GM18858 (cell line): Measurements from ENCODE around the gene C2orf76.
"Not testable (repeated sequence)": the region's sequence is repeated elsewhere in the genome, so short reads cannot be mapped to it uniquely, and the experiment has no call there.

ENCODE experiments used
- ATAC-seq: cut with Tn5 transposase; IDR thresholded peaks from one replicate; pipeline ENCODE4 v1.9.1; 2021; ENCODE audit not compliant: unreplicated experiment

The C2orf76 gene

DNA sequence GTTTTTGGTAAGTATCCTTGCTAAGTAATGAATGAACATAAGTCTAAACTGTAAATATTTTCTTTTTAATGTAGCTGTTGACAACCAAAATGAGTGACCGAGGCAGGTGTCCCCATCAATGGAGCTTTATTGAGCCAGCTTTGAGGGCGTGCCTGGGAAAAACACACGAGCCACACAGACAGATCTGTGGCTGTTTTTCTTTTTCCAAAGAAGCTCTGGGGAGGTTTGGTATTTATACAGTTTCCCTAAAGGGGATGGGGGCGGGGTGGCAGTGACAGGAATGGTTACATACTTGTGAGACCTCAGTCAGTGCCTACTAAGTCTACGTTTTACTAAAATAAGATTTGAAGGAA lies 11.3 kb upstream of the C2orf76 start:
- no peak for ATAC-seq

DNA sequence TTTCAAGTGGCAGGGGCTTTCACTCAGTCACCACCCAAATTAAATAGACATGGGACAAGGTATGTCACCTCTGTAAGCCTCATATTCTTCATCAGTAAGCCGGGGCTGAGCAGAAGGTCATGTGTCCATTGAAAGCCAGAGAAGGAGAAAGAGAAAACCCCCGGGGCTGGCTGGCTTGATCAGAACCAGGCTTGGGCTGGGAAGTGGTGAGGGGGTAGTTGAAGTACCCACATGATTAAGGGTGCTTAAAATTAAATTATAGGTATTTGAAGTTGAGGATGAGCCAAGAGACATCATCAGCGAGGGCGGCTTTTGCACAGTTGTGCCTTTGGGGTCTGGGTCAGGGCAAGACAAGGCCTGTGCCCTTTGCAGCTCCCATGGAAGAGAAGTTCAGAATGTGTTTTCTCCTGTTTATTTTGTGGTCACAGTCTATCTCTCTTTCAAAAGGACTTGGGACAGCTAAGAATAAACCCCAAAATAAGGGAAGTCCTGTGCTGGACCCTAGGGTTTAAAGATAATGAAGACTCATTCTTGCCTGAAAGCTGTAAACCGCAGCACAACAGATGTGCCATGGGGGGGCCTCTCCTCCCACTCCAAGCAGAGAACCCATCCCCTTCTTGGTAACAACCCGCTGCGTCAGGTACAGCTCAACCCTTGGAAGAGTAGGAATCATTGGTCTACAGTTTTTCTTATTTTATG lies 10.8 kb upstream of the C2orf76 start:
- no peak for ATAC-seq

DNA sequence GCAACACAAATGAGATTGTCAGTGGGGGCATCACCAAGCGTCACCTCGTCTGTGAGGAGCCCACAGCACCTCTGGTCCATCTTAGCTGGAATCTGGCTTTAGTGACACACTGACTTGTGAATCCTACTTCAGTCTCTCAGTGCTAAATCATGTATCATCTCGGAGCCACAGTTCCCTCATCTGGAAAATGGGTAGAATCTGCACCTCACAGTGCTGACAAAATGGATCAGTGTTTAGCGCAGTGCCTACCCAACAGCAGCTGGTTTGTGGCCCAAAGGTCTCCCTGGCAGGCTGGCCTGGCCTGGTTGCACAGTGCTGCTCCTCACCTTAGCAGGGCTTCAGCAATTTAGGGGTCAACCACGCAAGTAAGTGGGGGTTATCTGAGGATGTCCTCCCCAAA lies 10.2 kb upstream of the C2orf76 start:
- ATAC-seq = no peak

DNA sequence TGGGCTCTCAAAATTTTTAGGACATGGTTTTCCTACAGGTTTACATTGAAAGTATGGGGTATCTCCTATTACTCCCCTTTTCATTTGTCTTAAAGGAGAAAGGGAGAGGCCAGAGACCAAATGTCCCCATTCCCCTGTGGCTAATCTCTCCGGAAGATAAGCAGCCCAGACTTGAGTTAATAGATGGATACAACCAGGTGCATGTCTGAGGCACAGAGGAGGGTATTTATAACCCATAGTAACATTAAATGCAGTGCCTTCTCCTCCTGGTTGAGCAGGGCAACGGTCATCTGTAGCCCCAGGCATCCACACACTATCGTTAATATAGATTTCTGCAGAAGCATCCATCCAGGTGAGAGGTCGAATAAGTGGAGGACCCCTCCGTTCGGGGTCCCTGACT lies 9.8 kb upstream of the C2orf76 start:
- ATAC-seq = not testable (repeated sequence)

DNA sequence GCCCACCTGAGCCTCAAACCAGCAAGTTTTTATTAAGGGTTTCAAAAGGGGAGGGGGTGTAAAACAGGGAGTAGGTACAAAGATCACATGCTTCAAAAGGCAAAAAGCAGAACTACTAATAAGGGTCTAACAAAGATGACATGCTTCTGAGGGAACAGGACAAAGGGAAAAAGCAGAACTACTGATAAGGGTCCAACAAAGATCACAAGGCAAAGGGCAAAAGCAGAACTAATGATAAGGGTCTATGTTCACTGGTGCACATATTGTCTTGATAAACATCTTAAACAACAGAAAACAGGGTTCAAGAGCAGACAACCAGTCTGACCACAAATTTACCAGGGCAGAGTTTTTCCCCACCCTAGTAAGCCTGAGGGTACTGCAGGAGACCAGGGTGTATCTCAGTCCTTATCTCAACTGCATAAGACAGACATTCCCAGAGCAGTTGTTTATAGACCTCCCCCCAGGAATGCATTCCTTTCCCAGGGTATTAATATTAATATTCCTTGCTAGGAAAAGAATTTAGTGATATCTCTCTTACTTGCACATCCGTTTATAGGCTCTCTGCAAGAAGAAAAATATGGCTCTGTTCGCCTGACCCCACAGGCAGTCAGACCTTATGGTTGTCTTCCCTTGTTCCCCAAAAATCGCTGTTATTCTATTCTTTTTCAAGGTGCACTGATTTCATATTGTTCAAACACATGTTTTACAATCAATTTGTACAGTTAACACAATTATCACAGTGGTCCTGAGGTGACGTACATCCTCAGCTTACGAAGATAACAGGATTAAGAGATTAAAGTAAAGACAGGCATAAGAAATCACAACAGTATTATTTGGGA lies 7.5 kb upstream of the C2orf76 start:
- ATAC-seq = not testable (repeated sequence)

DNA sequence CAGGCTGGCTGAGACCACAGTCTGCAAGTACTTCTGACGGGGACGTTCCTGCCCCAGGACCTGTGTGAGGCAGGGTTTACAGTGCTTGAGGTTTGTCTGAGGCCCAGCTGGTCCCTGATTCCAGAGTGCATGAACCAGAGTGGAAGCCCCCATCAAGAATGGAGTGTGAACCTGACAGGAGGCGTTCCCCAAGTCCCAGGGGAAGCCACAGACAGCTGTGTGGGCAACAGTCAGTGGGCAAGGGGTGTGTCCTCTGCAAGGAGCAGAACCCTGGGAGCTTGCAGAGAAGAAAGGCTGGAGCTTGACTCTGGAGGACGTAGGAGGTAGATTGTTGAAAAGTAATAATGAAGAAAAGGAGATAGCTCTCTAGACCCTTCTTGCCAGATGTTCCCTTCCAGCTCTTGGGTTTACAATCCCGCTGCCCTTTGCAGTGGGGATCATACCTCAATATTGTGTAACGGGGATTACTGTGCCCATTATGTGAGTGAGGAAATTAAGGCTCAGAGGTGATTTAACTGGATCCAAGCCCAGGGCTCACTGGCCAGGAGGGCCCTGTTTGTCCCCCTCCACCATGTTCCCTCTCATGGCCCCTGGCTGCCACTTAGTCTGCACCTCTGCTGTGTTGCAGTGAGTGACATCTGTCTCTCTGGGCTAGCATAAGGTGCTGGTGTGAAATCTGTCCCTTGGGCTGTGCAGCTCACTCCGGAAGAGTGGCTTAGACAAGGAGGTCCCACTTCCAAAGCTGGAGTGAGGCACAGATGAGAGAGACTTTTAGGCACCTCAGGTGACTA lies 6.3 kb upstream of the C2orf76 start:
- no peak for ATAC-seq

DNA sequence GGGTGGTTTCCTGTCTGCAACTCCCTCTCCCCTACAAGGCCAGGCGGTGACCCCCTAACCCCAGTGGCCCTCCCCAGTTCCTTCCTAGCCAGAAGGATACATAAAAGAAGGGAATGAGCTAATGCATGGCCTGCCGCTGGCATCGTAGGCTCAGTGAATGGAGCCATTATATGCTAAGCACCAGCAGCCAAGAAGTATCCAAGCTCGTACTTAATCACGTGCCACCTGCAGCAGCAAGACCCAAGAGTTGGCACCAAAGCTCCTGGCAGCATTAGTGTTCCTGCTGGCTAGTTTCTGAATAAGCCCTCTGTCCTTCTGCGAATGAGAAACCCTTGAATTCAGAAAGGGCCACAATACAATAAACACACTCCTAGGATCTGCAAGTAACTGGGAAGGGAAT lies 4.5 kb upstream of the C2orf76 start:
- no peak for ATAC-seq

DNA sequence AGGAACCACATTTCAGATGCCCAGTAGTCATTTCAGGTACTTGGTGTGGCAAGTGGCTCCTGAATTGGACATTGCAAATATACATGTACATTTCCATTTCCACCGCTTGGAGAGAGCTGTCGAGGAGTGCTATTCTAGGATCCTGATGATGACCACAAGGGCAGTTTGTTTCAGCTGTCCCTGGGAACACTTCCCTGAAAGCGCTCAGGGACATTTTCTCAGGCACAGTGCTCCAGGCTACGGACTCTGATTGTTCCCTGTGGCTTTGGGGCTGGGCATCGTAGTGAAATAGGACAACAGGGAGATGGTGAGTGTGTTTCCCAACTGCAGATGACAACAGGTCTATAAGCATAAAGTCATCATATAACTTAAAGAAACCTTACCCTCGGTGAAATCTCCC lies 3.2 kb upstream of the C2orf76 start:
- no peak for ATAC-seq

DNA sequence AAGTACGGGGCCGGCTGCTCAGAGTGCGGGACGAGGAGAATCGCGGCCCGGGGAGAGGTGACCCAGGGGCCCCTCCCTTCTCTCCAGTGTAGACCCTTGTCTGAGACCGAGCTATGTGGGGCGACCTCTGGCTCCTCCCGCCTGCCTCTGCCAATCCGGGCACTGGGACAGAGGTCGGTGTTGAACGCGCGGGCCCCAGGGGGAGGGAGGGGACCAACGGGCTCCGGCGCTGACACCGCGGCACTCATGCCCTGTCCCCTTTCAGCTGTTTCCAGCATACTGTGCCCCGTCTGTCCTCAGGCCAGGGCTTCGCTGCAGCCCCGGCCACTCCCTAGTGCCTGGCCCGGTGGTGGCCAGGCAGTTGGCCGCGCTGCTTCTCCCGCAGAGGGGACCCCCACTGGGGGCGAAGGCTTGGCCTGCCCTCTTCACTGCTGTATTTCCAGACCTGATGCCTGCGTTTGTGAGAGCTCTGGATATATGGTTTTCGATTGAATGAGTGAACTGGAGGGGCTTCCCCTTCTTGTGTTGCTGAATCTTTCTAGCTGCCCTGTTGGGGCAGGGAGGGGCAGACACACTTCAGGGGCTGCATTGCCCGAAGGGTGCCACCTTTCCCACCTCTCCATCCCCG lies 952 bp upstream of the C2orf76 start:
- ATAC-seq = no peak

DNA sequence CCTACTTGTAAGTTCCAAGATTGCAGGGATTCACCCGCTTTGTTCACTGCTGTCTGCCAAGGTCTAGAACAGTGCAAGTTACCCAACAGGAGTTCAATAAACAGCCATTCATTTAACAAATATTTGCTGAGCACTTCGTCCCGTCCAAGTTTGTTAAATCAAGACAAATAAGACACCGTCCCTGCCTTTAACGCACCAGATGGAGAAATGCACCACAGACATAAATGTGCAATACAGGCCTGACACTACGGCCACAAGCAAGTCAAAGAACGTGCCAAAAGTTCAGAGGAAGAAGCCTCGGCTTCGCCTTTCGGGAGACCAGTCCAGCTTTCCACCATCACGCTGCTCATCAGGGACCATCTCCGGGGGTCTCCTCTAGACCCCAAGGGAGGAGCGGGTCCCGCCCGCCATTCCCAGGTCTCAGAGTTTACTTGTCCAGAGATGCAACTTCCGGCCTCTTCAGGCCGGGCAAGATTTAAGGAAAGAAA lies 429 bp downstream of the C2orf76 start:
- ATAC-seq = no peak

DNA sequence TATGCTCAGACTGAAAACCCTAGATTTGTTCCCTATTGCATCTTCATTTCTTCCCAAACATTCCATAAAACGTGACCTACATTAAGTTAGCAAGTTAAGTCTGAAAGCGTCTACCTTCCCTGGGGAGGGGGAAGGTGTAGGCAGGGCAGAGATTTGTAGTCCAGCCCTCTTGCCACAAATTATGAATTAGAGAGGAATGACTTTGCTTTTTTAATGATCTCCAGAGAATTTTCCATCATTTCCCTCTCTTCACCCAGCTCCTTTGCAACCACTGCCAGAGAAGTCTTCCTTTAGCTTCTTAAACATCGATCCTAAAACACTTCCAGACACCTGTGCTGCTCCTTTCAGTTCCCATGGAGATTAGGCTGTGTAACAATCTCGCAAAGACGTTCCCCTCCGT lies 1.2 kb downstream of the C2orf76 start:
- no peak for ATAC-seq

DNA sequence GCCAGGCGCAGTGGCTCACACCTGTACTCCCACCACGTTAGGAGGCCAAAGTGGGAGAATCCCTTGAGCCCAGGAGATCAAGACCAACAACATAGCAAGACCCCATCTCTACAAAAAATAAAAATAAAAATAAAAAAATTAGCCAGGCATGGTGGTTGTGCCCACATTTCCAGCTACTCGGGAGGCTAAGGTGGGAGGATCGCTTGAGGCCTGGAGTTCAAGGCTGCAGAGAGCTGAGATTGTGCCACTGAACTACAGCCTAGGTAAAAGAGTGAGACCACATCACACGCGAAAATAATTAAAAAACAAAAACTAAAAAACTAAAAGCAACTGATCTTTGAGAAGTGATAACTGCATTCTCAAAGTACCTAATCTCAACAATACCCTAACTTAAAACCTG lies 1.8 kb downstream of the C2orf76 start:
- no peak for ATAC-seq

DNA sequence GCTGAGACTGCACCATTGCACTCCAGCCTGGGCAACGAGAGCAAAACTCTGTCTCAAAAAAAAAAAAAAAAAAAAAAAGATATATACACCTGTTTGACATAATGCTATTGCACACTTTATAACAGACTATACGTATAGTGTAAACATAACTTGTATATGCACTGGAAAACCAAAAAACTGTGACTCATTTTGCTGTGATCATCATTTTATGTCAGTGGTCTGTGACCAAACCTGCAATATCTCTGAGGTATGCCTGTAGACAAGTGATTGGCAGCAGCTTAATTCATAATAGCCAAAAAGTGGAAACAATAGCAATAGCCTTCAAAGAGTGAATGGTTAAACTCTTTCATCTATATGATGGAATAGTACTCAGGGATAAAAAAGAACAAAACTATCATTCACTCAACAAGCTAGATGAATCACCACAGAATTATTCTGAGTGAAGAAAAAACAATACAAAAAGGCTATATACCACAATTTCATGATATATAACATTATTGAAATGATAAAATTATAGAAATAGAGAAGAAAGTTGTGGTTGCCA lies 6.1 kb downstream of the C2orf76 start:
- no peak for ATAC-seq

DNA sequence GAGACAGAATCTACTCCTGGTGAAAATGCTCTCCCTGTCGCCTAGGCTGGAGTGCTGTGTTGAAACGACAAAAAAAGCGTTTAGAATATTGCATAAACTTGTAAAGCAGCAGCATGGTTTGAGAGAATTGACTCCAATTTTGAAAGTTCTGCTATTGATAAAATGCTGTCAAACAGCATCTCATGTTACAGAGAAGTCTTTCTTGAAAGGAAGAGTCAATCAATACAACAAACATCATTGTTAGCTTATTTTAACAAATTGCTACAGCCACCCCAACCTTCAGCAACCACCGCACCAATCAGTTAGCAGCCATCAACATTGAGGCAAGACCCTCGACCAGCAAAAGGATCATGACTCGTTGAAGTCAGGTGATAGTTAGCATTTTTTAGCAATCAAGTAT lies 6.9 kb downstream of the C2orf76 start:
- ATAC-seq = no peak

DNA sequence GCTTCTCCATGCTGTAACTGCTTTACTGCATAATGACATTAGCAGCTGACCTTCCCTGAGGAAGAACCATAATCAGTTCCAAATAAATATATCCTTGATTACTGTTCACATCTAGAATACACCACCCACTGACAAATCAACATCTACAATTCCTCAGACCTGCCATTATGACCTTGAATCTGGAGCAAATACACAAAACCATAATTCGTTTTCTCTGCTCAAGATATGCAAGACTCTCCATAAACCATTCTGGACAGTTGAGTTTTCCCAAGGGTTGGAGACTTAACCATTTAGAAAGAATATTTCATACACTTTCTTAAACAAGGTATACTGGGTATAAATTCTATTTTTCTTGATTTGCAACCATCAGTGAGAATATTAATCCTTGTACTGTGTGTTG lies 11.8 kb downstream of the C2orf76 start:
- no peak for ATAC-seq

DNA sequence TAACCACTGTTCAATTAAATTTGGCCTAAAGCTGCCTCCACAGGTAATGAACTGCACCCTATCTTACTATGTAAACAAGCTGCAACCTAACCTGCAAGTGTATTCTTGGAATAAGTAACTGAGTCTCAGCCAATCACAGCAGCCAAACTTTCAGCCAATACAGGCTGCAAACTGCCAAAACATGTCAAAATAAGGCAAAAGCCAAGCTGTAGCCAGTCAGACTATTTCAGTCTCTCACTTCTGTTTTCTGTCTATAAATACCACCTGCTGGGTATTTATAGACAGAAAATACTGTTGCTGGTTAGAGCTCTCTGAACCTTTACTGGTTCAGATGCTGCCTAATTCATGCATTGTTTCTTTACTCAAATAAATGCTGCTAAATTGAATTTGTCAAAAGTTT lies 14.3 kb downstream of the C2orf76 start:
- ATAC-seq = peak; percentile 97

DNA sequence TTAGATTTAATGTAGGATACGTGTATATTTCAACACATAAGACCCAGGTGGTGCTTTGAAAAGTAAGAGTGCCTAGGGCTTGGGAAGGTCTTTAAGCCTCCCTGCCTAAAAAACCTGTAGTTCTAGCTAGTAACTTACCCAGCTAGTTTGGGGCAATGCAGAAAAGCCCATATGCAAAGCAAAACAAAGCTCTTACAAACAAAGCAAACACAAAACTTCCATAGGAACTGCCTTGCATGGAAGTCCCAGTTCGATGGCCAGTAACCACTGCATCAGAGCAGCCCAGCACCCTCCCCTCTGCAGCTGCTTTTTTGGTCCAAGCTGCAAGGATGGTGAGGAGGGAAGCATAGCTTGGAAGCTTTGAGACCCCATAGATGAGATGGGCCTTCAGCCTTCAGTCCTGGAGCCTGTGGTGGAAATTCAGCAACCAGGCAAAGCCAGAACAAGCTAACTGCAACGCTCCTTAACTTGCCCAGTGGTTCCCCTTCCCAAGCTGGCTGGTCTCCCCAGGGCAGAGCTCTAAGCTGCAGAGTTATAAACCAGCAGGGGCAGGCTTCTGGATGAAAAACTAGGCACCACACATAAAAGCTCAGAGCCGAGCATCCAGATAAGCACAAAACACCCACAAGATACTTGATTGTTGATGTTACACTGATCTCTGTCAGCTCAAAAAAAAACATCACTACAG lies 16.2 kb downstream of the C2orf76 start:
- ATAC-seq = no peak

DNA sequence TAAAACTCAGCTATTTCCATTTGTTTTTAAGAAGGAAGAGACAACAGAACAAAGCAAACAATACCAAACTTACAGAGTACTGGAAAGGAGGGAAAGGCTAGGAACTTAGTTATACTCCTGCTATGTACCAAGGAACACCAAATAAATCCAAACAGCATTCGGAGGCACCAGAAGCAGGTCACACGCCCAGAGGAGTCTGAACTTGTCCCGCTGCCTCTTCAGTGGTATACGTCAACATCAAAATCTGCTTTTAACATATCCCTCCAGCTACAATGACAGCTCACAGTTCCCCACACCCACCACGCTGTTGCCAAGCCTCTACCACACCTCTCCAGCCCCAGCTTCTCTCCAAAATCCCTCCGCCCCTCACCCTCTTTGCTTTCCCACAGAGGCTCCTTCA lies 17.3 kb downstream of the C2orf76 start:
- no peak for ATAC-seq

DNA sequence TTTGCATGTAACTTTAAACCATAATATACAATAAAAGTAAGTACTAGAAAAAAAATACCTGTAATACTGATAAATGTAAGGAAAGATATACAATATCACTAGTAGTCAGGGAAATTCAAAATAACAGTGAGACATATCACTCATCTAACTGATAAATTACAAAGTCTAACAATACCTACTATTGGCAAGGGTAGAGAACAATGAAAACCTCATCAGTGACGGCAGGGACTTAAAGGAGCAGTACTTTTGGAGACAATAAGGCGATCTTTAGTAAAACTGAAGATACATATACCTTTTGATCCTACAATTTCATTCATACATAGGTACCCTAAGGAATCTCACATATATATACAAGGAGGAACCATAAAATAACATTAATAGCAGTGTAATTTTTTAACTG lies 24.9 kb downstream of the C2orf76 start:
- no peak for ATAC-seq

DNA sequence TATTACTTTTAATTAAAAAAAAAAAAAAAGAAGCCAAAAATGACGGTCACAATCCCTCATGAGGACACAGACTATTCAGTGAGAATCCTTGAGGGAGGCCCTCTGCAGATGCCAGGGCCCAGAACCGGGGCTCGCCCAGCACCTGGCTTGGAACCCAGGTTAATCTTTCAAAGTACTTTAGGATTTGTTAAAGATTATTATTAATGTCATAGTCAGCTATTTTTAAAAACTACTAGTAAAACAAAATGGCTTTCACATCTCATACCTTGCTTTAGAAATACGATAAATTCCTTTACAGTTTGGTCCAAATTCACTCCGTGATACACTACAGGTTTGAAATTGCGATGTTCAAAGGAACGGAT lies 27.1 kb downstream of the C2orf76 start:
- no peak for ATAC-seq
